H1 (cell line): ENCODE measurements around the gene GID4. TPM values are rescaled to one million over a fixed set of nuclear protein-coding genes. Genes with fewer than 3 reads are reported as not detected.

Source experiments
- CTCF ChIA-PET: fragments of 300-600 bp; sonication (Branson Sonifier 250); formaldehyde crosslinking; loops from one replicate; lab custom pipeline; 2021; ENCODE audit not compliant: partially characterized antibody; lab: Charles Lee
- POLR2A ChIA-PET: fragments of 300-600 bp; sonication (Branson Sonifier 250); formaldehyde crosslinking; loops from one replicate; lab custom pipeline; 2021; ENCODE audit warnings: inconsistent platforms; ENCODE audit not compliant: partially characterized antibody; lab: Charles Lee
- DNase-seq, 2 experiments: peaks; one replicate each; pipeline versions ENCODE4 v3.0.0 to v3.0.0-alpha.2; 2010 to 2022; ENCODE audit warnings: low spot score in 2 of 2, low read depth in 1 of 2, mixed read lengths in 1 of 2
- FAIRE-seq: peaks from 2 replicates; lab custom pipeline; 2011; peaks lifted over from hg19 to GRCh38; lab: Jason Lieb, UNC
- H2AFZ ChIP-seq: 2 replicates; pipeline ENCODE4 v1.8.1; 2012; ENCODE audit warnings: low read length, inconsistent platforms
- H2AK5ac ChIP-seq: 2 replicates; pipeline ENCODE4 v1.6.1; 2013; ENCODE audit warnings: low read depth, low read length
- H2BK120ac ChIP-seq: replicated peaks from 2 replicates; pipeline ENCODE3; 2013; ENCODE audit warnings: low read depth, low read length, inconsistent platforms
- H2BK12ac ChIP-seq: 2 replicates; pipeline ENCODE4 v1.6.1; 2013; ENCODE audit warnings: low read depth, low read length
- H2BK15ac ChIP-seq: 2 replicates; pipeline ENCODE4 v1.6.1; 2013; ENCODE audit warnings: low read length
- H2BK20ac ChIP-seq: 2 replicates; pipeline ENCODE4 v1.6.1; 2013; ENCODE audit warnings: low read length
- H2BK5ac ChIP-seq: 2 replicates; pipeline ENCODE4 v1.6.1; 2013; ENCODE audit warnings: low read depth, low read length
- H3K14ac ChIP-seq: 2 replicates; pipeline ENCODE4 v1.6.1; 2013; ENCODE audit warnings: inconsistent platforms; ENCODE audit not compliant: insufficient read length
- H3K18ac ChIP-seq: 2 replicates; pipeline ENCODE4 v1.6.1; 2013; ENCODE audit warnings: low read length; ENCODE audit errors: extremely low read depth
- H3K23ac ChIP-seq: 2 replicates; pipeline ENCODE4 v1.6.1; 2013; ENCODE audit warnings: inconsistent platforms; ENCODE audit not compliant: insufficient read length
- H3K23me2 ChIP-seq: 2 replicates; pipeline ENCODE4 v1.6.1; 2013; ENCODE audit warnings: low read depth, low read length
- H3K27ac ChIP-seq: 2 replicates; pipeline ENCODE4 v1.6.1; 2011; ENCODE audit warnings: low read depth, low read length, inconsistent platforms
- H3K27me3 ChIP-seq, 4 experiments: replicated peaks in 1 of 4; 1 replicate in 1 of 4; 2 replicates in 3 of 4; pipeline versions ENCODE4 v1.6.1 to v1.8.1; 2011 to 2013; ENCODE audit warnings: low read length in 3 of 4, mild to moderate bottlenecking in 3 of 4, inconsistent platforms in 2 of 4, mixed read lengths in 2 of 4, moderate library complexity in 1 of 4; ENCODE audit not compliant: control insufficient read depth in 3 of 4, insufficient read depth in 3 of 4; ENCODE audit errors: extremely low read depth in 1 of 4
- H3K36me3 ChIP-seq, 4 experiments: 2 replicates each; pipeline versions ENCODE4 v1.6.1 to v1.8.1; 2011 to 2013; ENCODE audit warnings: mild to moderate bottlenecking in 4 of 4, low read length in 3 of 4, moderate library complexity in 2 of 4, control low read depth in 1 of 4, inconsistent platforms in 1 of 4; ENCODE audit not compliant: insufficient read depth in 4 of 4, control insufficient read depth in 2 of 4
- H3K4ac ChIP-seq: replicated peaks from 2 replicates; pipeline ENCODE3; 2013; ENCODE audit warnings: low read length, low read depth, mixed read lengths, inconsistent platforms; ENCODE audit not compliant: insufficient read length
- H3K4me1 ChIP-seq, 4 experiments: replicated peaks in 1 of 4; 1 replicate in 1 of 4; 2 replicates in 3 of 4; pipeline versions ENCODE4 v1.6.1 to v1.8.1; 2011 to 2013; ENCODE audit warnings: low read length in 3 of 4, inconsistent platforms in 2 of 4, mixed read lengths in 1 of 4; ENCODE audit not compliant: insufficient read depth in 4 of 4, control insufficient read depth in 3 of 4
- H3K4me2 ChIP-seq, 2 experiments: 2 replicates each; pipeline versions ENCODE4 v1.6.1 to v1.8.1; 2011 to 2013; ENCODE audit warnings: low read depth in 2 of 2, low read length in 2 of 2, control low read depth in 1 of 2, inconsistent platforms in 1 of 2, mild to moderate bottlenecking in 1 of 2; ENCODE audit not compliant: insufficient read depth in 1 of 2
- H3K4me3 ChIP-seq, 4 experiments: fragments of 200-600, 300-600 bp in 1 of 4; sonication (generic), shearing (Covaris generic), sonication (Bioruptor Twin) in 1 of 4; 2 replicates each; pipeline versions ENCODE4 v1.5.1 to v1.8.1; 2011 to 2016; ENCODE audit warnings: low read length in 4 of 4, low read depth in 3 of 4, control low read depth in 2 of 4, inconsistent platforms in 2 of 4, mild to moderate bottlenecking in 2 of 4, mixed read lengths in 1 of 4, moderate library complexity in 1 of 4; ENCODE audit not compliant: insufficient read depth in 2 of 4; ENCODE audit errors: extremely low read depth in 1 of 4
- H3K56ac ChIP-seq: replicated peaks from 2 replicates; pipeline ENCODE3; 2013; ENCODE audit warnings: low read depth, mild to moderate bottlenecking, mixed read lengths, low read length, inconsistent platforms; ENCODE audit not compliant: insufficient read length
- H3K79me1 ChIP-seq: 2 replicates; pipeline ENCODE4 v1.6.1; 2013; ENCODE audit warnings: low read depth, low read length, control low read depth
- H3K79me2 ChIP-seq, 2 experiments: 2 replicates each; pipeline versions ENCODE4 v1.6.1 to v1.8.1; 2012 to 2013; ENCODE audit warnings: low read length in 2 of 2, mild to moderate bottlenecking in 2 of 2, inconsistent platforms in 1 of 2; ENCODE audit not compliant: insufficient read depth in 2 of 2, control insufficient read depth in 1 of 2
- H3K9ac ChIP-seq, 4 experiments: replicated peaks in 1 of 4; 1 replicate in 1 of 4; 2 replicates in 3 of 4; pipeline versions ENCODE4 v1.6.1 to v1.8.1; 2011 to 2013; ENCODE audit warnings: low read depth in 3 of 4, low read length in 3 of 4, control low read depth in 2 of 4, mild to moderate bottlenecking in 2 of 4, moderate library complexity in 2 of 4, inconsistent platforms in 1 of 4; ENCODE audit errors: extremely low read depth in 1 of 4
- H3K9me3 ChIP-seq, 2 experiments: 2 replicates each; pipeline versions ENCODE4 v1.6.1 to v1.8.1; 2012 to 2013; ENCODE audit warnings: mild to moderate bottlenecking in 2 of 2, moderate library complexity in 2 of 2, control low read depth in 1 of 2, inconsistent platforms in 1 of 2, low read depth in 1 of 2, low read length in 1 of 2, mixed read lengths in 1 of 2; ENCODE audit not compliant: insufficient read depth in 2 of 2
- H4K20me1 ChIP-seq, 2 experiments: replicated peaks in 1 of 2; 2 replicates each; pipeline versions ENCODE3 to v1.8.1; 2011 to 2013; ENCODE audit warnings: inconsistent platforms in 2 of 2, low read length in 2 of 2, mild to moderate bottlenecking in 1 of 2; ENCODE audit not compliant: insufficient read depth in 2 of 2, control insufficient read depth in 1 of 2
- H4K5ac ChIP-seq: 2 replicates; pipeline ENCODE4 v1.6.1; 2013; ENCODE audit warnings: low read length, low read depth, mixed read lengths, inconsistent platforms; ENCODE audit not compliant: insufficient read length
- H4K8ac ChIP-seq: 2 replicates; pipeline ENCODE4 v1.8.0; 2013; ENCODE audit warnings: mild to moderate bottlenecking, moderate library complexity, low read length, inconsistent platforms; ENCODE audit not compliant: insufficient read depth; ENCODE audit errors: extremely low read depth
- H4K91ac ChIP-seq: replicated peaks from 2 replicates; pipeline ENCODE3; 2013; ENCODE audit warnings: low read length, mixed read lengths, inconsistent platforms; ENCODE audit not compliant: insufficient read length
- BCL11A ChIP-seq, 2 experiments: IDR thresholded peaks; one replicate each; pipeline ENCODE4 v1.6.1; 2011; ENCODE audit warnings: low read depth in 2 of 2, low read length in 2 of 2, mild to moderate bottlenecking in 2 of 2
- EGR1 ChIP-seq: IDR thresholded peaks from 2 replicates; pipeline ENCODE4 v1.6.1; 2011; ENCODE audit warnings: low read depth, low read length, borderline replicate concordance
- HDAC2 ChIP-seq, 2 experiments: fragments of 300-600 bp in 1 of 2; sonication (generic) in 1 of 2; IDR thresholded peaks; 2 replicates each; pipeline ENCODE4 v1.6.1; 2011 to 2012; ENCODE audit warnings: low read depth in 2 of 2, low read length in 2 of 2, mild to moderate bottlenecking in 2 of 2, moderate library complexity in 2 of 2, borderline replicate concordance in 1 of 2, inconsistent platforms in 1 of 2
- HDAC6 ChIP-seq: IDR thresholded peaks from one replicate; pipeline ENCODE4 v1.7.1; 2012; ENCODE audit warnings: low read depth, mild to moderate bottlenecking, inconsistent platforms, low read length, moderate library complexity
- POLR2A ChIP-seq, 2 experiments: IDR thresholded peaks; 1 replicate in 1 of 2; 2 replicates in 1 of 2; pipeline ENCODE4 v1.6.1; 2011; ENCODE audit warnings: low read depth in 2 of 2, low read length in 2 of 2, mild to moderate bottlenecking in 2 of 2; ENCODE audit errors: control extremely low read depth in 1 of 2
- POLR2AphosphoS5 ChIP-seq: IDR thresholded peaks from 2 replicates; pipeline ENCODE4 v1.6.1; 2011; ENCODE audit warnings: low read depth, low read length
- POU5F1 ChIP-seq: IDR thresholded peaks from 2 replicates; pipeline ENCODE4 v1.6.1; 2011; ENCODE audit warnings: low read depth, mild to moderate bottlenecking, low read length, moderate library complexity
- SAP30 ChIP-seq: fragments of 300-600 bp; sonication (generic); IDR thresholded peaks from 2 replicates; pipeline ENCODE4 v1.7.1; 2012; ENCODE audit warnings: low read length, moderate library complexity, mild to moderate bottlenecking, inconsistent platforms; ENCODE audit not compliant: insufficient read depth, insufficient replicate concordance
- SIN3A ChIP-seq, 2 experiments: IDR thresholded peaks in 1 of 2; conservative IDR thresholded peaks in 1 of 2; 2 replicates each; pipeline ENCODE4 v1.6.1; 2011 to 2012; ENCODE audit warnings: low read length in 2 of 2, improper control_type of control experiment in 1 of 2, low read depth in 1 of 2, mild to moderate bottlenecking in 1 of 2
- SP2 ChIP-seq: IDR thresholded peaks from 2 replicates; pipeline ENCODE4 v1.6.1; 2012; ENCODE audit warnings: mild to moderate bottlenecking, low read length, inconsistent platforms
- SP4 ChIP-seq: IDR thresholded peaks from 2 replicates; pipeline ENCODE4 v1.6.1; 2012; ENCODE audit warnings: low read length, inconsistent platforms
- ZNF274 ChIP-seq: IDR thresholded peaks from 2 replicates; pipeline ENCODE4 v1.7.0; 2012; ENCODE audit warnings: low read length, borderline replicate concordance; ENCODE audit errors: extremely low read depth
- WGBS, 2 experiments: shearing (Covaris generic) in 1 of 2; methylation state at CpG; one replicate each; pipeline versions ENCODE4 v1.1.6 to v1.1.7; 2013 to 2015; ENCODE audit warnings: low lambda C conversion rate in 2 of 2, mixed read lengths in 2 of 2, inconsistent platforms in 1 of 2, low coverage in 1 of 2, missing lambda C conversion rate in 1 of 2; ENCODE audit not compliant: insufficient replicate concordance in 2 of 2, insufficient coverage in 1 of 2, insufficient read length in 1 of 2; ENCODE audit errors: extremely low coverage in 1 of 2, missing lambda C conversion rate in 1 of 2; 5-methylcytosine and 5-hydroxymethylcytosine counted together
- polyA plus RNA-seq, 7 experiments: library from polyadenylated mRNA; depleted of rRNA in 3 of 7; stranded (reverse) in 5 of 7; unstranded in 2 of 7; fragments of >200 nt in 5 of 7; fragments of 200-250 nt in 2 of 7; gene quantifications; 1 replicate in 5 of 7; 2 replicates in 1 of 7; 4 replicates in 1 of 7; pipeline versions ENCODE4 v1.2.1 to v1.2.3, GENCODE V29; 2011 to 2013; ENCODE audit warnings: missing spikeins in 2 of 7, mixed read lengths in 2 of 7
- total RNA-seq: library from RNA; stranded (reverse); fragmentation: NEBNext Ultra II Directional; extraction: Animal tissue kit (Norgen Biotek cat#: 25700); gene quantifications from 2 replicates; pipeline ENCODE4 v1.2.1, GENCODE V29; 2021

GID4 gene
- total and polyA plus RNA-seq, 2 of the 8 experiments (the other 6 are each of a cell fraction or from before 2014, with no cell fraction given): 5.6 to 15.0 TPM

GRCh38 chr17:18000030-18000408 lies 39.2 kb upstream of the GID4 start:
- H2BK5ac ChIP-seq: no peak overlapping the region
- no peak overlapping the region for H3K18ac ChIP-seq
- 80% methylated on average over 8 of the region's 8 CpGs; no CpG with 5 or more reads in 1 of the 2 experiments for WGBS, 2 experiments
- no peaks in the 10 kb centered on the region for H3K9me3 ChIP-seq
- CTCF ChIA-PET: interaction anchor here (1.1 to 1.3 kb wide), 3 partner anchors 12 to 111 kb away, joined by 4 to 5 read pairs (median 5); no protein-coding TSS in a partner anchor
- no peaks in the 10 kb centered on the region for H3K79me1 ChIP-seq
- H3K4ac ChIP-seq: no peak overlapping the region
- H3K27me3 ChIP-seq: no peaks in the 10 kb centered on the region
- peaks cover 0 to 5% of the 10 kb centered on the region in 2 experiments for H4K20me1 ChIP-seq
- H2AFZ ChIP-seq: no peak overlapping the region
- H2AK5ac ChIP-seq: no peak overlapping the region
- no peak overlapping the region for H3K14ac ChIP-seq
- POLR2A ChIA-PET: interaction anchor here (1.5 kb wide), 1 partner anchor 11 kb away, joined by 3 read pairs; no protein-coding TSS in a partner anchor
- H3K9ac ChIP-seq: no peak overlapping the region
- no peak overlapping the region for H4K8ac ChIP-seq
- no peak for TF ChIP-seq ZNF274
- no peak for TF ChIP-seq POLR2A (IDR thresholded peaks at IDR 0.05; ENCODE audit: control extremely low read depth in 1 of 2, low read depth in 2 of 2, low read length in 2 of 2)
- no peak for TF ChIP-seq HDAC2 (IDR thresholded peaks at IDR 0.05; ENCODE audit: borderline replicate concordance in 1 of 2, low read depth in 2 of 2, low read length in 2 of 2)
- no peak for TF ChIP-seq BCL11A (IDR thresholded peaks at IDR 0.05; ENCODE audit: low read depth in 2 of 2, low read length in 2 of 2)
- no peak for TF ChIP-seq HDAC6
- TF ChIP-seq POU5F1: no peak
- TF ChIP-seq SP2: no peak
- no peak for TF ChIP-seq SAP30
- TF ChIP-seq EGR1: no peak
- TF ChIP-seq POLR2AphosphoS5: no peak
- TF ChIP-seq SIN3A (conservative IDR thresholded peaks at IDR 0.05 in 1 of 2, IDR thresholded peaks at IDR 0.05 in 1 of 2; ENCODE audit: low read depth in 1 of 2, low read length in 2 of 2): no peak
- no peak for TF ChIP-seq SP4
- no peak overlapping the region for H2BK12ac ChIP-seq
- no peak overlapping the region for H3K56ac ChIP-seq
- H2BK20ac ChIP-seq: no peak overlapping the region
- no peak overlapping the region for H3K4me3 ChIP-seq
- FAIRE-seq (no peak), DNase-seq (no peak)
- H2BK15ac ChIP-seq: no peak overlapping the region
- no peaks in the 10 kb centered on the region for H3K79me2 ChIP-seq
- no peak overlapping the region for H3K23ac ChIP-seq
- no peaks in the 10 kb centered on the region; a peak in 1 of 7 replicates for H3K4me1 ChIP-seq
- H3K4me2 ChIP-seq: no peak overlapping the region
- no peaks in the 10 kb centered on the region; the same call in 1 of the 2 replicates for H3K23me2 ChIP-seq
- H2BK120ac ChIP-seq: no peak overlapping the region
- H3K27ac ChIP-seq: no peak overlapping the region
- no peak overlapping the region for H4K5ac ChIP-seq
- H4K91ac ChIP-seq: no peak overlapping the region
- no peaks in the 10 kb centered on the region for H3K36me3 ChIP-seq
